Thyroid gland (tissue), 4 donors: ENCODE data around the gene TCF7L1.

Experiments used
- POLR2A ChIP-seq, 2 donors: fragments of 450-650 bp; IDR thresholded peaks; one replicate each; pipeline ENCODE4 v1.6.1; 2017; ENCODE audit warnings: antibody characterized with exemption in 2 of 2, mild to moderate bottlenecking in 2 of 2, moderate library complexity in 1 of 2
- TF ChIP-seq, protein P1 (sequence below), 6 experiments: fragments of 200-600 bp in 3 of 6; fragments of 450-650 bp in 3 of 6; sonication (generic) in 3 of 6; IDR thresholded peaks; one replicate each; pipeline ENCODE4 v1.5.1; 2016 to 2019; ENCODE audit warnings: antibody characterized with exemption in 6 of 6, mild to moderate bottlenecking in 2 of 6, inconsistent platforms in 1 of 6, moderate library complexity in 1 of 6

DNA sequence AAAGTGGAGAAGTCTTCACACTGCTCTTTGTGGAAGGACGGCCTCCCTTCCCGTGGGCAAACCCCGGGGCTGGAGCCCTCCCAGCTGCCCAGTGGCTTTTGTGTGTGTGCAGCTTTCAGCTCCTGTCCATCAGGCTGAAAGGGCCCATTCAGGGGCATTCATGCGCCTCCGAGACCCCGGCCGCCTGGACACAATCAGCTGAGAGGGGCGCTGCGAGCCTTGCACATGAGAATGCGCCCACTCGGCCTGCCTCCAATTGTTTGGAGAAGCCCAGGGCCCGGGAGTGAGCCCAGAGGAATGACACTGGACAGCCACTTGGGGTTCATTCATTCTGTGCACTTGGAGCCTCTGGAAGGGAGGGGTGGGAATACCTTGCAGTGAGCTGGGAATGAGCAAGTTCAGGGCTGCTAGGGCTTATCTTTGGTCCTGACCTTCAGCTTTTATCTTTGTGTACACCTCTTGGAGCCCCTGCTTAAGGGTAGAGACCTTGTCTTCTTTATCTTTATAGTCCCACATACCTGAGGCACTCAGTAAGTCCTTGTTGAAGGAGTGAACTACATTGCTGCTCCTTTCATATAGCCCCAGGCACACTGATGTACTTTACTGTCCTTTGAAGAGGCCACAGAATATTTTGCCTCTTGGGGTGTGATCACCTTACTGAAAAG is 56.5 kb downstream of the TCF7L1 start:
- TF ChIP-seq, protein P1, sequence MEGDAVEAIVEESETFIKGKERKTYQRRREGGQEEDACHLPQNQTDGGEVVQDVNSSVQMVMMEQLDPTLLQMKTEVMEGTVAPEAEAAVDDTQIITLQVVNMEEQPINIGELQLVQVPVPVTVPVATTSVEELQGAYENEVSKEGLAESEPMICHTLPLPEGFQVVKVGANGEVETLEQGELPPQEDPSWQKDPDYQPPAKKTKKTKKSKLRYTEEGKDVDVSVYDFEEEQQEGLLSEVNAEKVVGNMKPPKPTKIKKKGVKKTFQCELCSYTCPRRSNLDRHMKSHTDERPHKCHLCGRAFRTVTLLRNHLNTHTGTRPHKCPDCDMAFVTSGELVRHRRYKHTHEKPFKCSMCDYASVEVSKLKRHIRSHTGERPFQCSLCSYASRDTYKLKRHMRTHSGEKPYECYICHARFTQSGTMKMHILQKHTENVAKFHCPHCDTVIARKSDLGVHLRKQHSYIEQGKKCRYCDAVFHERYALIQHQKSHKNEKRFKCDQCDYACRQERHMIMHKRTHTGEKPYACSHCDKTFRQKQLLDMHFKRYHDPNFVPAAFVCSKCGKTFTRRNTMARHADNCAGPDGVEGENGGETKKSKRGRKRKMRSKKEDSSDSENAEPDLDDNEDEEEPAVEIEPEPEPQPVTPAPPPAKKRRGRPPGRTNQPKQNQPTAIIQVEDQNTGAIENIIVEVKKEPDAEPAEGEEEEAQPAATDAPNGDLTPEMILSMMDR (IDR thresholded peaks at IDR 0.05), result no peak
- TF ChIP-seq POLR2A (IDR thresholded peaks at IDR 0.05), result no peak
